ENCODE data around the gene FIP1L1. TPM values are rescaled to one million over a fixed set of nuclear protein-coding genes. Genes with fewer than 3 reads are reported as not detected.

Gene FIP1L1
- total and polyA plus RNA-seq, 9 of the 15 experiments (the other 6 are each of a cell fraction or from before 2014, with no cell fraction given), result 34.6 to 137 (median 72.0) TPM

GRCh38 chr4:53378171-53378482, 686 bp downstream of the FIP1L1 start:
- CTCF ChIA-PET (ENCODE audit: low intra/inter-chr PET ratio), result no interaction called here
- Histone ChIP-seq H3K4me2 (ENCODE audit: insufficient read depth, low read length) (peak overlapping the region; percentile 78), H3K27ac (ENCODE audit: extremely low read depth, low read depth, low read length) (peak overlapping the region; percentile 80), H3K4me3 (peak overlapping the region; percentile 63), H3K9ac (ENCODE audit: insufficient read depth in 1 of 2, low read depth in 2 of 2, low read length in 2 of 2) (peak overlapping the region; percentile 83 to 99), H3K27me3 (ENCODE audit: control insufficient read depth in 2 of 2, insufficient read depth in 2 of 2, low read length in 2 of 2) (no peaks in the 10 kb centered on the region), H3K79me2 (ENCODE audit: control insufficient read depth, insufficient read depth, low read length) (peaks cover 57% of the 10 kb centered on the region), H2AFZ (ENCODE audit: low read depth, low read length) (peak overlapping the region; percentile 89; the same call in 1 of the 2 replicates), H4K20me1 (replicated peaks; ENCODE audit: control insufficient read depth, insufficient read depth, low read length) (no peaks in the 10 kb centered on the region; the same call in 1 of the 2 replicates), H3K9me1 (ENCODE audit: control insufficient read depth, insufficient read depth, low read length) (no peaks in the 10 kb centered on the region), H3K4me1 (replicated peaks in 1 of 2; ENCODE audit: control insufficient read depth in 2 of 2, insufficient read depth in 2 of 2, low read length in 2 of 2) (peaks cover 8 to 19% of the 10 kb centered on the region in 2 experiments; a peak in 3 of 5 replicates), H3K9me3 (replicated peaks; ENCODE audit: control insufficient read depth, insufficient read depth, low read depth, low read length) (no peaks in the 10 kb centered on the region), H3K36me3 (ENCODE audit: control insufficient read depth, insufficient read depth, low read length) (peaks cover 37% of the 10 kb centered on the region)
- no peak for ATAC-seq
- FAIRE-seq, result peak; percentile 29
- in situ Hi-C loops (cut with MboI), result no loop called here
- POLR2A ChIA-PET, result interaction anchor here (1.3 kb wide), 1 partner anchor 10 kb away, joined by 3 read pairs; no protein-coding TSS in a partner anchor
- DNase-seq (ENCODE audit: extremely low read depth in 1 of 4, low spot score in 3 of 4), result no peak
- intact Hi-C loops (cut with micrococcal nuclease), result loop anchor here (10.0 kb wide), 1 partner anchor 183 kb away; no protein-coding TSS in a partner anchor
- no TSS peak for BruUV-seq (replicated peaks)
- 0% methylated on average over 10 of the region's 10 CpGs for WGBS (ENCODE audit: insufficient coverage, low coverage, missing lambda C conversion rate)
- TF ChIP-seq, protein P1, sequence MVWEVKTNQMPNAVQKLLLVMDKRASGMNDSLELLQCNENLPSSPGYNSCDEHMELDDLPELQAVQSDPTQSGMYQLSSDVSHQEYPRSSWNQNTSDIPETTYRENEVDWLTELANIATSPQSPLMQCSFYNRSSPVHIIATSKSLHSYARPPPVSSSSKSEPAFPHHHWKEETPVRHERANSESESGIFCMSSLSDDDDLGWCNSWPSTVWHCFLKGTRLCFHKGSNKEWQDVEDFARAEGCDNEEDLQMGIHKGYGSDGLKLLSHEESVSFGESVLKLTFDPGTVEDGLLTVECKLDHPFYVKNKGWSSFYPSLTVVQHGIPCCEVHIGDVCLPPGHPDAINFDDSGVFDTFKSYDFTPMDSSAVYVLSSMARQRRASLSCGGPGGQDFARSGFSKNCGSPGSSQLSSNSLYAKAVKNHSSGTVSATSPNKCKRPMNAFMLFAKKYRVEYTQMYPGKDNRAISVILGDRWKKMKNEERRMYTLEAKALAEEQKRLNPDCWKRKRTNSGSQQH (CRISPR knock-in tag; IDR thresholded peaks at IDR 0.05), result no peak
- TF ChIP-seq ZNF311 (CRISPR knock-in tag; IDR thresholded peaks at IDR 0.05), result no peak
- TF ChIP-seq ARID2 (IDR thresholded peaks at IDR 0.05), result 0 out of 2 replicates have a peak, but pooled peaks have one; percentile 20
- TF ChIP-seq KDM5B (IDR thresholded peaks at IDR 0.05; ENCODE audit: insufficient replicate concordance, low read depth, low read length), result no peak
- TF ChIP-seq ESRRA (IDR thresholded peaks at IDR 0.05; ENCODE audit: borderline replicate concordance, low read depth), result no peak
- TF ChIP-seq ARID4B (CRISPR knock-in tag; IDR thresholded peaks at IDR 0.05), result peak; percentile 59
- peak; percentile 45; the same call in 1 of the 2 replicates for TF ChIP-seq KAT7 (CRISPR knock-in tag; IDR thresholded peaks at IDR 0.05; ENCODE audit: borderline replicate concordance)
- TF ChIP-seq, protein P2, sequence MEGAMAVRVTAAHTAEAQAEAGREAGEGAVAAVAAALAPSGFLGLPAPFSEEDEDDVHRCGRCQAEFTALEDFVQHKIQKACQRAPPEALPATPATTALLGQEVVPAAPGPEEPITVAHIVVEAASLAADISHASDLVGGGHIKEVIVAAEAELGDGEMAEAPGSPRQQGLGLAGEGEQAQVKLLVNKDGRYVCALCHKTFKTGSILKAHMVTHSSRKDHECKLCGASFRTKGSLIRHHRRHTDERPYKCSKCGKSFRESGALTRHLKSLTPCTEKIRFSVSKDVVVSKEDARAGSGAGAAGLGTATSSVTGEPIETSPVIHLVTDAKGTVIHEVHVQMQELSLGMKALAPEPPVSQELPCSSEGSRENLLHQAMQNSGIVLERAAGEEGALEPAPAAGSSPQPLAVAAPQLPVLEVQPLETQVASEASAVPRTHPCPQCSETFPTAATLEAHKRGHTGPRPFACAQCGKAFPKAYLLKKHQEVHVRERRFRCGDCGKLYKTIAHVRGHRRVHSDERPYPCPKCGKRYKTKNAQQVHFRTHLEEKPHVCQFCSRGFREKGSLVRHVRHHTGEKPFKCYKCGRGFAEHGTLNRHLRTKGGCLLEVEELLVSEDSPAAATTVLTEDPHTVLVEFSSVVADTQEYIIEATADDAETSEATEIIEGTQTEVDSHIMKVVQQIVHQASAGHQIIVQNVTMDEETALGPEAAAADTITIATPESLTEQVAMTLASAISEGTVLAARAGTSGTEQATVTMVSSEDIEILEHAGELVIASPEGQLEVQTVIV (CRISPR knock-in tag; IDR thresholded peaks at IDR 0.05; ENCODE audit: borderline replicate concordance), result no peak
- no peak for TF ChIP-seq FIP1L1 (IDR thresholded peaks at IDR 0.05; ENCODE audit: low read depth, low read length, poor library complexity, severe bottlenecking)
- TF ChIP-seq TCF3 (CRISPR knock-in tag; IDR thresholded peaks at IDR 0.05), result no peak
- no peak for TF ChIP-seq ZZZ3 (IDR thresholded peaks at IDR 0.05)
- TF ChIP-seq TEAD1 (CRISPR knock-in tag; IDR thresholded peaks at IDR 0.05), result peak in 1 of 2 experiments; percentile 35; a peak in 1 of 4 replicates
- TF ChIP-seq SREBF2 (CRISPR knock-in tag; IDR thresholded peaks at IDR 0.05), result no peak

Data from K562 (cell line).